ENCODE data around the gene PLXNA4.

GRCh38 chr7:132125872-132126595, 450.2 kb downstream of the PLXNA4 start:
- TF ChIP-seq ZNF544 (tag by site-specific recombination; IDR thresholded peaks at IDR 0.05): no peak
- no peak for TF ChIP-seq REST (tag by site-specific recombination; IDR thresholded peaks at IDR 0.05)
- no peak for TF ChIP-seq CTCF (tag by site-specific recombination; IDR thresholded peaks at IDR 0.05)
- TF ChIP-seq ZNF362 (tag by site-specific recombination; IDR thresholded peaks at IDR 0.05): no peak
- no peak for TF ChIP-seq ZBTB21 (tag by site-specific recombination; IDR thresholded peaks at IDR 0.05)
- no peak for TF ChIP-seq ZXDB (tag by site-specific recombination; IDR thresholded peaks at IDR 0.05)
- no peak for TF ChIP-seq ZNF239 (tag by site-specific recombination; IDR thresholded peaks at IDR 0.05)
- no peak for TF ChIP-seq RBAK (tag by site-specific recombination; IDR thresholded peaks at IDR 0.05)
- no peak for TF ChIP-seq ZBTB7A (tag by site-specific recombination; IDR thresholded peaks at IDR 0.05; ENCODE audit: low read depth)

Data from HEK293 (cell line).